Measurements from ENCODE around the gene SPCS2.
"Not testable (repeated sequence)": the region's sequence is repeated elsewhere in the genome, so short reads cannot be mapped to it uniquely, and the experiment has no call there.

SPCS2 gene

DNA sequence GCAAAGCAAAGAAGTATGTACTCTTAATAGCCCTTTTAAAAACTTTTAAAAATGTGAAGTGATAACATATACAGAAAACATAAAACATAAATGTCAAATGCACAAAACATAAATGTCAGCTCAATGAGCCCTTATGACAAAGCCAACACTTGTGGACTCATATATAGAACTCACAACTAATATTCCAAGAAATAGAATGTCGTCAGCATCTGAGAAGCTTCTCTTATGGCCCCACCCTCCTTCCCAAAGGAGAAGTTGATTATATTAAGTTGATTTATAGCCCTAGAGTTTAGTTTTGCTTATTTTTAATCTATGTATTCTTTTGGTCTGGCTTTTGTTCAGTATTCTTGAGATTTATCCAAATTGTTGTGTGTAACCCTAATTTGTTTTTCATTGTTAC is 53.5 kb downstream of the SPCS2 start:
- no peak for DNase-seq (ENCODE audit: low read depth)

DNA sequence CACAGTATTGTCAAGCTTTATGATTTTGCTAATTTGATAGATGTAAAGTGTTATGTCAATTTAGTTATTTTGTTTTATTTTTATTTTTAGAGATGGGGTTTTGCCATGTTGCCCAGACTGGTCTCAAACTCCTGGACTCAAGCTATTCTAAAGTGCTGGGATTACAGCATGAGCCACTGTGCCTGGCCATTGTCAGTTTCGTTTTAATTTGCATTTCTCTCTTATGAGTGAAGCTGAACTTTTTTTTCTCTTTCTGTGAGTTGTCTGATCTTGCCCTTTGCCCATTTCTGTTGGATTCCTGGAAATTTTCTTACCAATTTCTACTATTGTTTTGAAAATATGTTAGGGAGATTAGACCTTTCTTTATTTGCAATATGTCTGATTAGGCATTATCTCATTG is 55.1 kb downstream of the SPCS2 start:
- no peak for DNase-seq (ENCODE audit: low read depth)

DNA sequence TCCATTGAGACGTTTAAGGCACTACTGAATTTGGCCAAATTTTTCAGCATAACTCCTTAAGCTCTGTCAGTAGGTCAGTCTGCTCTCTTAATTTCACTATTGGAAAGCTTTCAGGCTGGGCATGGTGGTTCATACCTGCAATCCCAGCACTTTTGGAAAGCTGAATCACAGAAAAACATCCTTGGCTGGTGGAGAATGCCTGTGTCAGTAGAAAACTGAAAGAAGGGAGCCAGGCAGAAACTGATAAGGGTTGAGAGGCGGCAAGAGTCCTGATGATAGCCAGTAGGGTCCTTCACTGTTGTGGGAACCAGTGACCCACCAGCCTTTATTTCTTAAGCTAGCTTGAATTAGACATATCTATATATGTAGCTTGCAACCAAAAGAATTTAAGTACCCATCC is 62.3 kb downstream of the SPCS2 start:
- no peak for DNase-seq (ENCODE audit: low read depth)

DNA sequence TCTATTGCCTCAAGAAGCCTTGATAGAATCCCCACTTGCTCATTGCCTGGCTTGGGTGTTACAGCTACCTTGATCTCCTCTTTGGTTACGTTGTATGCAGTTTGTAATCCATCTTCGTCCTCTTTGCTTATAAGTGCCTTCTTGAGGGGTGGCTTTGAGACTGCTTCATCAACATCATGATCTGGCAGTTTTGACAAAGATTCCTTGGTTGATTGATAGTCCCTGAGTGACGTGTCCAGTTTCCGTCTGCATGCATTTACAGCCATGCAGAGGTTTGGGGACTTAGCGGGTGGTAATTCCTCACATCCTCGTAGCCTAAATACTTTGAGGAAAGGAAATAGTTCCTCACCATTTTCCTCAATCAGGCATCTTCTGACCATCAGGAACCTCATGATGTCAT is 62.8 kb downstream of the SPCS2 start:
- DNase-seq (ENCODE audit: low read depth) = no peak

DNA sequence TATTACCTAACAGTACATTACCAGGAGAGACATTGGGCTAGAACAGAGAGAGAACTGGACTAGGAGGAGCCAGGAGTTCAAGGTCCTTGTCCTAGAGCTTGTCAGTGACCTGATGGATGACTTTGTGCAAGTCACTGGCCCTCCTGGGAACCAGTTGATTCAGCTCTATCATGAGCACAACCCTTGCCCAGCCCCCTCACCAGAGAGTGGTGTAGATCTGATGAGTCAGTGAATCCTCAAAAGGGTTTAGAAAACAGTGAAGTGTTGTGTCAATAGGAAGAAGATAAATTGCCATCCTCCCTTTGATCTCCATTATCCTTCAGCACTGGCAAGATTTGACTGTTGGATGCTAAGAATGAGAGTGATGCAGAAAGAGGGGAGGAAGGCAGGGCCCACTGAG is 64.0 kb downstream of the SPCS2 start:
- no peak for DNase-seq (ENCODE audit: low read depth)

DNA sequence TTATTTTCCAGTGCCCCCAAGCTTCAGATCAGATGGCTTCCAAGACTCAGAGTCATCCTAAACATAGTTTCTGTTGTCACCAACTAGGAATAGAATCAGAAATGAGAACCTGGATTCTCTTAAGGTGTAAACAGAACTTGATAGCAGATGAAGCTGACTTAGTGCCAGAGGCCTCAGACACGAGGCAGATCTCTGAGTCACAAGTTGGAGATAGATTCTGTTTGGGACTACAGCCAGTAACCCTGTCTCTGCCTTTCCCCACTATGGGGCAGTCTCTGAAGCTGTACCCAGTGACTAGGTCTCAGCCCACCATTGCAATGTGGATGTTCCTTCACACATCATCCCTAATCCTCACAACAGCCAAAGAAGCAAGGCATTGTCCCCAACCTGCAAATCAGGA is 65.1 kb downstream of the SPCS2 start:
- DNase-seq (ENCODE audit: low read depth) = no peak

DNA sequence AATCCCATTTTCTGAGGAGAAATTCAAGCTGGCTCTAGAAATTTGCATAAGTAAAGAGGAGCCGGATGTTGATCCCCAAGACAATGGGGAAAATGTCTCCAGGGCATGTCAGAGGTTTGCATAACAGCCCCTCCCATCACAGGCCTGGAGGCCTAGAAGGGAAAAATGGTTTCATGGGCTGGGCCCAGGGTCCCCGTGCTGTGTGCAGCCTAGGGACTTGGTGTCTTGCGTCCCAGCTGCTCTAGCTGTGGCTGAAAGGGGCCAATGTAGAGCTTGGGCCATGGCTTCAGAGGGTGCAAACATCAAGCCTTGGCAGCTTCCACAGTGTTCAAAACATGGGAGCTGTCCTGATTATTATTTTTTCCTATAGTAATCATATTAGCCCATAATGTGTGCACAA is 70.1 kb downstream of the SPCS2 start:
- not testable (repeated sequence) for DNase-seq (ENCODE audit: low read depth)

DNA sequence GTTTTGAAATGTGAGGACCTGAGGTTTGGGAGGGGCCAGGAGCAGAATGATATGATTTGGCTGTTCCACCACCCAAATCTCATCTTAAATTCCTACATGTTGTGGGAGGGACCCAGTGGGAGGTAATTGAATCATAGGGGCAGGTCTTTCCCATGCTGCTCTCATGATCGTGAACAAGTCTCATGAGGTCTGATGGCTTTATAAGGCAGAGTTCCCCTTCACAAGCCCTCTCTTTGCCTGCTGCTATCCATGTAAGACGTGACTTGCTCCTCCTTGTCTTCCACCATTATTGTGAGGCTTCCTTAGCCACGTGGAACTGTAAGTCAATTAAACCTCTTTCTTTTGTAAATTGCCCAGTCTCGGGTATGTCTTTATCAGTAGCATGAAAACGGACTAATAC is 71.3 kb downstream of the SPCS2 start:
- not testable (repeated sequence) for DNase-seq (ENCODE audit: low read depth)

DNA sequence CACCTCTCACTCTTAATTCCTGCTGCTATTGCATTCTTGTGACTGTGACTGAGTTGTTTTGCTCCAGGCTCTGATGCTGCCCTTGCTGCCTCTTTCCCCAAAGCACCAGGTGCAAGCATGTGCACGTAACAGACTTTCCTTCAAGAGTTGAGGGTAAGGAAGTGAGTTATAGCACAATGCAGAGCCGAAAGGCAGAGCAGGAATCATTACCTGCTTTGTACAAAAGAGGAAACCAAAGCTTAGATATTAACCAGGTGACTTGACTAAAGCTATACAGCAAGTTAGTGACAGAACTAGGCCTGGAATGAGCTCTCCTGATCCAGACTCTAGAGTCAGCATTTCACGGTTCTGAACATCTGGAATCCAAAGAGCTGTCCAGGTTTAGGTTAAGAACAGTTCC is 73.2 kb downstream of the SPCS2 start:
- DNase-seq (ENCODE audit: low read depth) = no peak

DNA sequence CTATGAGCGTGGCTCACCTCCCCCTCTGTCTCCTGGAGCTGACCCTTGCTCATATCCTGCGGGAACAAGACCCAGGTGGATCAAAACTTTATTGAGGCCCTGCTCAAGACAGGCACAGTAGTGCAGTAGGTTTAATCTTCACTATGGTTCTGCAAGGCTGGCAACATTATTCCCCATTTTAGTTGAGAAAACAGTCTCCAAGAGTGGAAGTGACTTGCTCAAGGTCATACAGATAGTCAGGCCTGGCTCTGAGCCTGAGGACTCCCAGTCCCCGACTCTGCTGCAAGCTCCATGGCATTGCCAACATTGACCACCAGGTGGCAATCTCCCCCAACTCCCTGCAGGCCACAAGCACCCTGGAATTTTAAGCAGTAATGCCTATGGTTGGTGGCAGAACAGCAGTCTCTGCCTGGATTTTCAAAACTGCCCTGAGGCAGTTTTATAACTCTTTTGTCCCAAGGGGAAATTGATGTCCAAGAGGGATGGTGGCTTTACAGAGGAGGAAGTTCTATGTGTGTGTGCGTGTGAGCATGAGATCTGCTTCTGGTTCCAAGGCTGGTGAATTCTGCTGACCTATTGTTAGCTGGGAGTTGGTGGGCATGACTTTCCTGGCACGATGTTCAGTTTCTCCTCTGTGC is 73.8 kb downstream of the SPCS2 start:
- peak; percentile 56 for DNase-seq (ENCODE audit: low read depth)

DNA sequence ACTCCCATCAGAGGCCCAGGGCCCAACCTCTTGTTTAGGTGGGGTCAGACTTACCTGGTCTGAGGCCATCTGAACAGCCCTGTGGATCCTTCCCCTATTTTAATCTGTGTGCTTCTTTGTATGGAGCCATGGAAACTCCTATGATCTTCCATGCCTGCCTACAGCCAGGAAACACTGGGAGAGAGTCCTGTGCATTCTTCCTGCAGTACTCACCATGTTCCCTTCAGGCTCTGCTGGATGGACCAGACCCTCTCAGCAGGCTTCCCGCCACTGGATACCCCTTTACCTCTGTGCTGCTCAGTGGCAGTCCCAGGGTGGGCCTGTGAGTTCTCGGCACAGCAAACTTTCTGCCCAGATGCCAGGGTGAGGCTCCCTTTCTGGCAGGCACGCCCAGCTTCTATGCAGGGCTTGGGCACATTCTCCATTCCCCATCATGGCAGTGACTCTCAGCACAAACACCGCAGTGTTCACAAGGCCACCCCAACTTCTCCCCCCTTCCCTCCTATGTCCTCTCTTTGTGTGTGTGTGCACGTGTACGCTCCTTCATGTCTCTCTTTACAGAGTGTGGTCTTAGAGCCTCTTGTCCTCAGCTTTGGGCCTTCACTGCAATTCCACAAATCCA is 74.5 kb downstream of the SPCS2 start:
- no peak for DNase-seq (ENCODE audit: low read depth)

DNA sequence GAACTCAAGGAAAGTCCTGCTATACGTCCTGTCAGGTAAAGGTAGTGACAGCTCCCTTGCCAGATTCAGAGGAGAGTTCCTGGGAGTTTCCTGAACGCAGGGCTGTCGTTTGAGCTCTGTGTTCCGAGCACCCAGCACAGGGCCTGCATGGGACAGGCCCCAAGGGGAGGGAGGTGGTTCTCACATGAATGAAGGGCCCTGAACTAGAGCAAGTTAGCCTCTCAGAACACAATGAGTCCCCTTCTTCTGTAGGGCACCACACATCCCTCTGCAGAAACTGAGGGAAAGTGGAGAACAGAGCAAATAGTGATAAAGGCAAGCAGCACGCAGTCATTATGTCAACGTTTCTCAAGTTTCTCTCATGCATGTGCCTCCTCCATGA is 75.0 kb downstream of the SPCS2 start:
- no peak for DNase-seq (ENCODE audit: low read depth)

DNA sequence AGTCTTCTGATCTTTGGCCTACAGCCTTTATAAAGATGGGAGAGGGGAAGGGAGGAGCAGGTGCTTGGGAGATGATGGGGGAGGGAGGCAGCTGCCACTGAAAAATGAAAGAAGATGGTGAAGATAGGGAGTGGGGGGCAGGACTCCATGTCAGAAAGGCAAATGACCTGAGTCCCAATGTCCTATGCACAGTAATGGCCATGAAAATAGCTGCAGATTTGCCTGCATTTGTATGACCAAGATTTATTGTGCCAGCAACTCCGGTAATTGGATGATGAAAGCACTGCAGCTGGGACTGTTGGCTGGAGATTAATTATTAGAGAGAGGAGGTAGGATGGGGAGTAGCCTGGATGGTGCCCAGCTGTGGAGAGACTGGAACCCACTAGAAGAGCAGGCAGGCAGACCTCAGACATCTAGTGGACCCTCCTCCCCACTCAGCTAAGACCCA is 75.7 kb downstream of the SPCS2 start:
- no peak for DNase-seq (ENCODE audit: low read depth)

DNA sequence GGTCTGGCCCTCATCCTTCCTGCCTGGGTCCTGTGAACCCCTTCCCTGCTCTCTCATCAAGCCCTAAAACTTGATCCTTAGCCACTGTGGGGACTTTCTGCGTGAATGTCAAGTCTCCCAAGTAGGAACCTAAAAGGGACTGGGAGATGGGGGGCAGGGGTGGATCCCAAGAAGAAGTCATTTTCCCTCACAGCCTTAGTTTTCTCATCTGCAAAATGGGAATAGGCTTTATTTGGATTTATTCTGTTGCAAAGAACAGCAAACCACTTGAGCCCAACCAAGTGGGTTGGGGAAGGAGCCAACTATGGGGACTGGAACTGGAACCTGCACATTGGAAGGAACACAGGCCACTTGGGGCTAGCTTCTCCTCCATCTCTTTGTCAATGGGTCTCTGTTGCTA is 76.5 kb downstream of the SPCS2 start:
- no peak for DNase-seq (ENCODE audit: low read depth)

DNA sequence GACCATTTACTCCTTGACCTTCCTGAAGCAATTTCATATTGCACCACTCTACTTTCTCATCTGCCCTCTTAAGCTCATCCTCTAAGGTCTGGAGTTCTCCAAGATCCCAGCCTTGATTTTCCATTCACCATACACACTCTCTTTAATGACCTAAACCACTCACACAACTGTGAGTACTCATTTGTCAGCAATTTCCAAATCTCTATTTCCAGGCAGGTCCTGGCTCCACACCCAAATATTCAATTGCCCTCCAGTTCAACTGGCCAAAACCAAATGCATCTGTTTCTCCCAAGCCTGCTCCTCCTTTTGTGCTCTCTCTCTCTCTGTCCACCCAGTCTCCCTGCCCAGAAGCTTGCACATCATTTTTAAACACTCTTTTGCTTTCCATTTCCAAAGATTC is 79.3 kb downstream of the SPCS2 start:
- no peak for DNase-seq (ENCODE audit: low read depth)

Data from activated T-helper 1 cell treated with Interleukin-2 at 50 U/mL for 16 hours (primary cell).